HG02798 (cell line): Measurements from ENCODE around the gene TNFAIP1.
A peak's percentile ranks its signal among the peaks of the same experiment; 100 is the strongest.
"Not testable (repeated sequence)": the region's sequence is repeated elsewhere in the genome, so short reads cannot be mapped to it uniquely, and the experiment has no call there.

Experiments used
- ATAC-seq: cut with Tn5 transposase; IDR thresholded peaks from one replicate; pipeline ENCODE4 v1.9.1; 2021; ENCODE audit warnings: mild to moderate bottlenecking; ENCODE audit not compliant: unreplicated experiment, poor library complexity

TNFAIP1 gene

DNA sequence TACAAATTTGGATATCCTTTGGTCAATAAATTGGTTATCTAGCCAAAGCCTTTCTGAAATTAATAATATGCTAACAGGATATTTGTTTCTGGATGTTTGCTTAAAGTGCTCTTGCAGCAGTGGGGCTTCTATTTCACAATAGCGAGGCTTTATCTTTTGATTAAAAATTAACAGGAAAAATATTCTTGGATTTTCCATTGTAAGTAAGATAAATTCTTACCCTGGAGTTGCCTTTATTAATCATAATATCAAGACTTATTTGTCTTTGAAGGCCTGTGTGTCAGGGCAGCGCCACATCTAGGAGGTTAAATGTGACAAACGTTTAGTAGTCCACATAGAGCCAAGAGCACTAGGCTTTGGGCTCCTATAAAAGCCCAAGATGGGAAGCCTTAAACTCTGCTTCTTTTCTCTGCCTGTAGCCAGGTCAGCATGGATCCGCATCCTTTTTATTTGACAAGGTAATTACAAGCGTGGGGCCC is 11.3 kb upstream of the TNFAIP1 start:
- no peak for ATAC-seq

DNA sequence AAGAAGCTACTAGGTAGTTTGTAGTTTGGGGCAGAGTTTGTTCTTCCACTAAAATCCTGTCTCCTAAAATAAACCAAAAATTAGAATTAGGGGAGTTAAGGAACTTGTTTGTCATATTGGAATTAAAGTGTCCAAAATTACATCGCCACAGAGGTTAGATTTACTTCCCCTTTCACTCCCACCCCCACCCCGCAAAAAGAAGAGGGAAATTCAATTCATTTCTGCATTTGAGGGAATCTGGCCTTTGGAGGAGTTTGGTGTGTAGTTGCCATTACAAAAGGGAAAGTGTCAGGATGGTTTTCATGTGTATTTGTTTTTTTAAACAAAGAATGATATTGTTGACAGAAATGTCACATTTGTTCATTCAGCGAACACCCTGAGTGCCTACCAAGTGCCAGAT is 10.8 kb upstream of the TNFAIP1 start:
- no peak for ATAC-seq

DNA sequence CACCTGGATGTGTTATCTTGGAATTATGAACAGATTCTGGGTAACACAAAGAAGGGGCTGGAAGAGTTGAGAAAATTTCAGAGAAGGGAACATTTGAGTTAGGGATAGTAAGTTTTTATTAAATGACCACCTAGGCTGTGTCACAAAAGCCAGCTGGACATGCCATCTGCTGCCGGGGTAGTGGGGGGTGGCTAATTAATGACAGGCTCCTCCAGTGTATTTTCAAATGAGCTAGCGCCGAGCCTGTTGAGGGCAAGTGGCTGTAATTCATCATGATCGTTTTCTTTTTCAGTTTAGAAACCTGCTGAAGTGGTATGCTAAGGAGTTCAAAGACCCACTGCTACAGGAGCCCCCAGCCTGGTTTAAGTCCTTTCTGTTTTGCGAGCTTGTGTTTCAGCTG is 10.3 kb upstream of the TNFAIP1 start:
- no peak for ATAC-seq

DNA sequence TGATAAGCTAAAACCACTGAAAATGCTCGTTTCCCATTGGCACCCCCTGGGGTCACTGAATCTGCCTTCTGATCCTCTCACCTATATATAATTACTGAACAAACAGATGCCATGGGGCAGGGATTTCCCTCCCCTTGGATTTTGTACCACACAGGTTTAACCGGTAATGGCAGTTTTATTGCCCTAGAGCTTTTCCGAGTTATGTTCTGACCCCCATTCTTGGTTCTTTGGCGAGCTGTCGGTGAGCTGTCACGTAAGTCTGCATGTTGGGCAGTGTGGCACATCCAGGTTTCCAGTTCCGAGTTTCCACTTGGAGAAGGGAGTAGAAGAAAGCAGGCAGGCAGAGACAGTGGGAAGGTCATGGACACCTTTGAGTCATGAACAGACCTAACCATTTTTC is 9.4 kb upstream of the TNFAIP1 start:
- no peak for ATAC-seq

DNA sequence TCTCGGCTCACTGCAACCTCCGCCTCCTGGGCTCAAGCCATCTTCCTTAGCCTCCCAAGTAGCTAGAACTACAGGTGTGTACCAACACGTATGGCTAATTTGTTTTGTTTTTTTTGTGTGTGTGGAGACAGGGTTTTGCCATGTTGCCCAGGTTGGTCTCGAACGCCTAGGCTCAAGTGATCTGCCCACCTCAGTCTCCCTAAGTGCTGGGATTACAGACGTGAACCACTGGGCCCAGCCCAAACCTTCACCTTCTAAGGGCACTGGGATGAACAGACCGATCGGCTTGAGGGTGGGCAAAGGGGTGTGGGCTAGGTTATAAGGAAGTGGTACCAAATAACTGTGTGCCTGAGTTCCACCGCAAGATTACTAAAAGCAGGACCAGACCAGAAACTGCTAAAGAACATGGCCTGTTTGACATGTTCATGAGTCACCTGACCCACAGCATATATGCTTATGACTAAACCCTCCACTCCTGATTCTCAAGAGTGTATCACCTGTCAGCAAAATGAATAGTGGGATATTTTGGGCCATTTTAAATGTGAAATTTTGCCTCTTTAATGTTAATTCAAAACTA is 8.4 kb upstream of the TNFAIP1 start:
- ATAC-seq, result peak; percentile 63

DNA sequence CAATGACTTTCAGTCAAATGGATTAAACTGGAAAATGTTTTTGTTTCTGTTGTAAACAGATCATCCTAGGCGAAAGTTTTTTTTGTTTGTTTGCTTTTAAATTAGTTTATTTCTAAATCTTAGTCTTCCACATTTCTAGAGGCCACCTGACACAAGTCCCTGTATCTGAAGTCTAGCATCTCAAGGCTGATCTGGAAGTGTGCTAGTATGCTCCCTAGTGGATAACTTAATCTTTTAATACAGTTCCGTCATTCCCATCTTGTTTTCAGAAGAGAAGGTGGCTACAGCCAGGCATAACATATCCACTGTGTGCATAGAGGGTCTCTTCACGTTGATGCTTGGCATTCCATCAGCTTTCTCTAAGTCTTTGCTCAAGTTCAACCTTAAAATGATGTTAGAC is 7.9 kb upstream of the TNFAIP1 start:
- no peak for ATAC-seq

DNA sequence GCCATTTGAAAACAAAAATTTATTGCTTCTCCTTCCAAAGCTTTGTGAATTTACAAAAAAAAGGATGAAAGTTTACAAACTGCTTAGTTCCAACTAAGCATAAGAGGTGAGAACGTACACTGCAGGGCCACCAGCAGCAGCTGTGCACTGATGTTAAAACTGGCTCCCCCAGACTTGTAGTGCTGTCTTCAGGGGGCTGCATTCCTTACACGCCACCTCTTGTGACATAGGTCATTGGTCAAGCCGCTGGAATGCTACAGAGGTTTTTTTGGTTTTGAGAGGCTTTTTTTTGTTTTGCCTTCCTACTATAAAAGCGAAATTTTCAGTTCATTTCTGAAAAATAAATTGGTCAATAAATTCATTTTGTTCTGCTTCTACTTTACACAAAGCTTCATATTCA is 7.2 kb upstream of the TNFAIP1 start:
- ATAC-seq, result no peak

DNA sequence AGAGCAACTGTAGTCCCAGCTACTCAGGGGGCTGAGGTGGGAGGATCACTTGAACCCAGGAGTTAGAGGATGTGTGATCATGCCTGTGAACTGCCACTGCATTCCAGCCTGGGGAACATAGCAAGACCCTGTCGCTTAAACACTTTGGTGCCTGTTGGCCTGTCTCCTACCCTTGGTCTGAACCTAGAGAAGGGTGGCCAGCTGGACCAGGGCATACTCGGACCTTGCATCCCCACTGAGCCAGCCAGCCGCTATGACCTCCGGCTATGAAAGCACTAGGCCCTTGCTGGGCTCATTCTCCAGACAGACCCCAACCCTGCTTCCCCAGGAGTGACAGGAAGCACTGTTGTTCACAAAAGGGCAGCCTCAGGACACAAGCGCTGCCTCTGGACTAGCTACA is 4.9 kb upstream of the TNFAIP1 start:
- ATAC-seq, result no peak

DNA sequence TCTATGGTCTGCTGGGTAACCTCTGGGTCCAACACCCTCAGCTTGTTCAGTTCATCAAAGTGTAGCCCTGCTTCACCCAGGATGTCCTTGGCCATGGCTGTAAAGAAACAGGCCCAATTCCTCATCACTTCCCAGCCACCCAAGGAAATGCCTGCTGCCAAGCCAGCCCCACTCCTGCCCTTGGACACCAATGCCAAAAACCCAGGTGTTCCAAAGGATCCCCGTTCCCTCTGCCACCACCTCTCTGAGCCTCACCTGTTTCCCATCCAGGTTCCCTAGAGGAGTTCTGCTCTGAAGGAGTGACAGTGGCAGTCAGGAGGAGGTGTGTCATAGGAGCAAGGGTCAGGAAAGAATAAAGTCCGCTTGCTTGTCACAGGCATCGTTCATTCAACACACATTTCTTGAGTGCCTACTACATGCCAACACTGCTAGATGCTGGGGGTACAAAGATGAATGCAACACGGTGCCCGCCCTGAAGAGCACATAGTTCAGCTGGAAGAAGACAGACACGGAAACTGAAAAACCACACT is 3.6 kb upstream of the TNFAIP1 start:
- no peak for ATAC-seq

DNA sequence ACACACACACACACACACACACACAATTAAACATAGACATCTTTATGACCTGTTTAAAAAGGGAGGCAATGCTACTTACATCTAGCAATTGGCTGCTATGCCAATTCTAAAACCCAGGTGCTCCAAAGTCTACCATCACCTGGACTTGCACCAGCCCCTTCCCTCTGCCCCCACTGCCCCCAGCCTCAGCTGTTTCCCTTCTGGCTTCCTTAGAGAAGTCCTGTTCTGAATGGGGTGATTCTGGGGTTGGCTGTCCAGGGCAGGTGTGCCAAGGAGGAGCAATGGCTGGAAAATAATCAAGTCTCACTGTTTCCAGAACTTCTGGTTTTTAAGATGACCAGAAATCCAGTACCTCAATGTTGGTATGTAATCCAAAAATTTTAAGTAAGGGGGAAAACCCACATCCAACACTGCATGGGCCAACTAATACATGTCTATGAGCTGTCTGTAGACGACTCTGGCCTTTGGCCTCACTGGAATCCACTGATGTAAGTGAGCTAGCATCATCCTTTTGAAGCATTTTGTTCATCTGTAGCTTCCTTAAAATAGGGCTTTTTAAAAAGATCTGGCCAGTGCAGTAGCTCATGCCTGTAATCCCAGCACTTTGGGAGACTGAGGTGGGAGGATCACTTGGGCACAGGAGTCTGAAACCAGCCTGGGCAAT is 2.3 kb upstream of the TNFAIP1 start:
- no peak for ATAC-seq

DNA sequence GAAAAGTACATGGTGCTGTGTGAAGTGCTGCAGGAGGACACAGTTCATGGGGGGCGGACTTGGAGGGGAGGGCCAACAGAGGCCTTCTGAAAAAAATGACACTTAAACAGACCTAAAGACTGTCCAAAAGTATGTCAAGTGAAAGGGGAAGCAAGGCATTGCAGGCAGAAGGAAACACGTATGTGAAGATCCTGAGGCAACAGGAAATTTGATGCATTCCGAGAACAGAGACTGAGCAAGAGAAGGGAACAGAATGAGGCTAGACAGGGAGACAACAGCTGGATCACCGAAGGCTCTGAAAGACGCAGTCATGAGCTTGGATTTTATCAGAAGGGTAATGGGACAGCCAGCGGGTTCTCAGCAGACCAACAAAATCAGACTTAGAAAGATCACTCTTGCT is 1.4 kb upstream of the TNFAIP1 start:
- no peak for ATAC-seq

DNA sequence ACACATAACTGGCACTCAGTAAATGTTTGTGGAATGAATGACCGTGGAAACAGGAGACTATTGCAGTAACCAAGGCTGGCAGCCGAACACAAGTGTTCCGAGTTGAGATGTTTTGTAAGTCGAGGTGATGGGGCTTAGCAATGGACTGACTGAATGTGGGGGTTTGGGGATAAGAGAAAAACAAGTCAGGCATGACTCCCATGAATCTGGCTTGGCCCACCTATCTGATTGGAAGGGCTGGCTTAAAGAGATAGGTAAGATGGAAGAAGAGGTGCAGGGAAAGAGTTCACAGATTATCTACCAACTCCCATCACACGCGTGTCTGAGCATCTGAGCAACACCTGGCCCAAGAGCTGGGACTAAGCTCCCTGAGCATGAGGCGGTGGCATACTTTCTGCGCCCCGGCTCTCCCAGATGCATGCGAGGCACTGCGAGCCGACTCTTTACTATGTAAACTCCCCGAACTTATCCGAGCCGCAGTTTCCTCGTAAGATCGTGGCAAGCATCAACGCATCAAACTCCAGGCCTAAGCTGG is 828 bp upstream of the TNFAIP1 start:
- no peak for ATAC-seq

DNA sequence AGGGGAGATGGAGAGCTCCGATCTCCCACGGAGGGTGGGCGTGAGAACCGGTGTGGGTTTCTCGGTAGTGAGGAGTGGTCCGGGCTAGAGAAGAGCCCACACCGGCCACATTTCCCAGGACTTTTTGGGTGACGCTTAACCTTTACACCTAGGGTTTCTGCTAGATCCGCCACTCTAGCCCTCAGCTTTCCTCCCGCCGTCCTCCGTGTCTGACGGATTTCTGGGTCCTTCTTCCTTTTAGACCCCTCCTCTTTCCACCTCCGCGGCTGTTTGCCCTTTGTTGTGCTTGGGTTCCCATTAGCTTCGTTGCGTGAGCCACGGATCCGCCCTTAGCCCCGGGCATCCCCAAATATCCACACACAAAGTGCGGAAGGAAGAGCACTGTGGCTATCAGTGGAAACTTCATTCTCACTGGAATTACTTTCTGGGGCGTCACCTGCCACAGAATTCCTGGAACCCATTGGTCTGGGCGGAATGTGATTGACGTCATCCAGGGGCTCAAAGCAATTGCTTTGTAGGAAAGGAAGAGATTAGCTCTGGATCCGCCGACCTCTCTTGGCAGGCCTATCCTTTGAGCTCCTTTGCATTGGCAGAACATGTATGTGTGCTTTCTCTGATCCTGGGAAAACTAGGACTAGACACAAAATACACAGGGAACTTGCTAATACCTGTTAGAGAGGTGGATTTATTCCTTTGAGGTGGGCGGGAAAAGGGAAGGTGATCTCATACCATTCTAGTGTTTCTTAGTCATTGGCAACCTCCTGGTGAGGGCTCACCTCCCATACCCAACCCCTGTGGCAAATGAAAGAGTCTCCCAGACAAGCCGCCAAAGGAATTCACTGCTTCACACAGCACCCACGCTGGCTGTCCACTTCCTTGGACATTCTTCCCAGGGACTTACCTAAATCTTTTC is 654 bp downstream of the TNFAIP1 start:
- ATAC-seq, result no peak

DNA sequence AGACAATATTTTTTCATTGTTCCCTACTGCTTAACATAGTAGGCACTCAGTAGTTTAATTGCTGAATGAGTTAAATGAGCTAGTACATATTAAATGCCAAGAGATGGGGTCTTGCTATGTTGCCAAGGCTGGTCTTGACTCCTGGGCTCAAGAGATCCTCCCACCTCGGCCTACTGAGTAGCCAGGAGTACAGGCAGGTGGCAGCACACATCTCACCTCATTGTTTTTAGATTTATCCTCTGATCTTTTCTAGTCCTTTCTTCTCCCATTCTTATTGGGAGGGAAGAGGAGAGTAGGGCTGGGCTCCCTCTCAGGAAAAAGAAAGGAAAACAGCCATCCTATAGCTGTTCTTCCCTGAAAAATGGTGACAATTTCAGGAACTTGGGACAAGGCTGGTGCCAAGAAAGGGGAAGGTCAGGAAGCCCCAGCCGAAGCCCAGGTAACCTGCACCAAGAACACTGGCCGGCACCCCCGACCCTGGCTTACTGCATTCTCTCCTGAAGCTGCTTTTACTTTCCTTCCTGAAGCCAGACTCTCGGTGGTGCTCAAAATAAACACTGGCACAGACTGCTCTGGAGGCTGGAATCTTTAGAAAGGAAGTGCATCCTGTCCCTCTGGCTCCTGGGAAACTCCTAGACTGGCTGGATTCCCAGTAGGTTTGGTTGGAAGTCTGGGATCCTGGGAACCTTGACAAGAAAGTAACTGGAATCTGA is 2.7 kb downstream of the TNFAIP1 start:
- no peak for ATAC-seq

DNA sequence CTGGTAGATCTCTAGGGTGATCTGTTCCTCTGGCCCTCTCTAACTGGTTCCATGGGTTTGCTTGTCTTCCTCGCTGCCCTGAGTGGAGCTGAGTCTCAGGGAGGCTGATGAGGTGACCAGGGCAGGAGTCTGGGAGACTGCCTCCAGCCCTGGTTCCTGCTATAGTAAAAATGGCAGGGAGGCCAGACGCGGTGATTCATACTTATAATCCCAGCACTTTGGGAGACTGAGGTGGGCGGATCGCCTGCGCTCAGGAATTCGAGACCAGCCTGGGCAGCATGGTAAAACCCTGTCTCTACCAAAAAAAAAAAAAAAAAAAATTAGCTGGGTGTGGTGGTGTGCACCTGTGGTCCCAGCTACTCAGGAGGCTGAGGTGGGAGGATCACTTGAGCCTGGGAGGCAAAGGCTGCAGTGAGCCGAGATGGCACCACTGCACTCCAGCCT is 3.2 kb downstream of the TNFAIP1 start:
- not testable (repeated sequence) for ATAC-seq

DNA sequence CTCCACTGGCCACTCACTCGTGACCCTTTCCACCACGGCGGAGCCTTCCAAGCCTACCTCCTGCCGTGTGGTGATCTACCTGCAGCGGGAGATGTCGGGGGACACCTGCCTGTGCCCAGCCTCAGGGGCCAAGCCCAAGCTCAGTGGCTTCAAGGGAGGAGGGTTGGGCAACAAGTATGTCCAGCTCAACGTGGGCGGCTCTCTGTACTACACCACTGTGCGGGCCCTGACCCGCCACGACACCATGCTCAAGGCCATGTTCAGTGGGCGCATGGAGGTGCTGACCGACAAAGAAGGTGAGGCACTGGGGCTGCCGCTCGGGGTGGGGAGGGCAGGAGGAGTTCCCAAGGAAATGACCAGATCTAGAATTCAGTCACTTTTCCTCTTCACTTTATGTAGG is 3.9 kb downstream of the TNFAIP1 start:
- ATAC-seq, result no peak

DNA sequence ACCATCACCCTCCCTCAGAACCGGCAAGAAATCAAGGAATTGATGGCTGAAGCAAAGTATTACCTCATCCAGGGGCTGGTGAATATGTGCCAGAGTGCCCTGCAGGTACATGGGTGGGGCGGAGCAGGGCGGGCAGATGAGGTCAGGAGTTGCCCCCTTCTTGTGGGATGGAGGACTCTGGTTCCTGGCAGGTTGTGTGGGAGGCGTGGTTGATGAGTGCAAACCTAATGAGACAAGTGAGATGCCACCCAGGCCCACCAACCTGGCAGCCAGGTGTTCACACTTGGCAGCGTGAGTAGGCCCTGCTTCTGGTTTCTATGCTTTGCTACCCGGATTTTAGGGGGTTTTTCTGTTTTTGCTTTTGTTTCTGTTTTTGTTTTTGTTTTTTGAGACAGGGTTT is 4.8 kb downstream of the TNFAIP1 start:
- ATAC-seq, result no peak

DNA sequence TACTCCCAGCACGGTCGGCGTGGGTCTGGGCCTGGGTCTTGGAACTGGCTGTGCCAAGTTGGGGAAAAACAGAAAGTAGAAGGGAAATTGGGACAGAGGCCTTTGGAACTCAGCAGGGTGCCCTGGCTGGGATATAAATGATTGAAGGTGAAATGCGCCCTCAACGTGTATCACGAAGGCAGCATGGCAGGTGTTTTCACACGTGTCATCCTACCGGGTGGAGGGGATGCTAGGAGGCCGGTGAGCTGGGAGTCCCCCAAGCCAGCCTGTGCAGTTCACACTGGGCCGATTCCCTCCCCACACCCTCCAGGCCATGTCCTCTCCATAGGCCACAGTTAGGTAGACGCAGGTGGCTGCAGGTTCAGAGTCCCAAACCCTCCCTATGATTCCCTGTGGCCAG is 6.0 kb downstream of the TNFAIP1 start:
- no peak for ATAC-seq

DNA sequence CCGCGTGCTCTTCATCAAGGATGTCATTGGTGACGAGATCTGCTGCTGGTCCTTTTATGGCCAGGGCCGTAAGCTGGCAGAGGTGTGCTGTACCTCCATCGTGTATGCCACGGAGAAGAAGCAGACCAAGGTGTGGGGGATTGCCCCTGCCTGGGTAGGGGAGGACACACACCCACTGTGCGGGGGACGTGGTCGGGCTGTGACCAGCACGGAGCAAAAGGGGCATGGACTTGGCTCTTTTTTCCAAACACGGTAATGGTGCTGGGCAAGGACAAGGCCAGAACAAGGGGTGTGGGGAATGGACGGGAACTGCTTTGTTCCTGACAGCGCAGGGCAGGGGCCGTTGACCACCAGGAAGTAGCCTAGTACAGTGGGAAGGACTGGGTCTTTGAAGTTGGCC is 6.8 kb downstream of the TNFAIP1 start:
- ATAC-seq, result no peak

DNA sequence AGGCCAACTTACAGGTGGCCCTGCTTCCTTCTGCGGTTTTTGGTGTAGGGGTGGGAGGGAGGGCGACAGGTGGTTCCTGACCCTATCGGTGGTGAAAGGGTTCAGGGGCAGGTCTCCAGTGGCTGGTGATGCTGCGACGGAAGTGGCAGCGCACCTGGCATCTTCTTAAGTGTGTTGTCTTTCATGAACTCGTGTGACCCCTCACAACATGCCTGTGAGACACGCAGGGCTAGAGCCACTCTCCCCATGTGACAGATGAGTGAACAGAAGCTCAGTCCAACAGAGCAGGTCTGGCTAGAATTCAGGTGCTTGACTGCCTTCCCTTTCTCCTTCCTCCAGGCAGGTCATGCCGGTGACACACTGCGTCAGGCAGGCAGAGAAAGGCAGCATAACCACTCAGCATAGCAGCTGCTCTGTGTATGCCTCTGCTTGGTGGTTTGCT is 8.0 kb downstream of the TNFAIP1 start:
- no peak for ATAC-seq
